Osteoblast (primary cell): Measurements from ENCODE around the gene ADGB. TPM values are rescaled to one million over a fixed set of nuclear protein-coding genes. Genes with fewer than 3 reads are reported as not detected.

Experiments used
- DNase-seq: peaks from one replicate; pipeline ENCODE4 v3.0.0; 2011; ENCODE audit warnings: low spot score, mixed read lengths; ENCODE audit not compliant: insufficient read length; ENCODE audit errors: missing footprints
- H2AFZ ChIP-seq: 2 replicates; pipeline ENCODE4 v1.6.0; 2011; ENCODE audit warnings: mild to moderate bottlenecking, low read length
- H3K27ac ChIP-seq: 2 replicates; pipeline ENCODE4 v1.5.1; 2011; ENCODE audit warnings: mild to moderate bottlenecking, low read depth, low read length, moderate library complexity
- H3K27me3 ChIP-seq: 2 replicates; pipeline ENCODE4 v1.6.0; 2012; ENCODE audit warnings: mild to moderate bottlenecking, control low read depth, inconsistent platforms, low read length, moderate library complexity; ENCODE audit not compliant: insufficient read depth
- H3K36me3 ChIP-seq: 2 replicates; pipeline ENCODE4 v1.5.1; 2011; ENCODE audit warnings: mild to moderate bottlenecking, low read length, control low read depth, moderate library complexity; ENCODE audit not compliant: insufficient read depth
- H3K4me1 ChIP-seq: 2 replicates; pipeline ENCODE4 v1.5.1; 2011; ENCODE audit warnings: mild to moderate bottlenecking, low read length, control low read depth, moderate library complexity; ENCODE audit not compliant: insufficient read depth
- H3K4me2 ChIP-seq: 2 replicates; pipeline ENCODE4 v1.6.0; 2011; ENCODE audit warnings: mild to moderate bottlenecking, low read length; ENCODE audit not compliant: insufficient read depth
- H3K4me3 ChIP-seq: fragments of 200-600 bp; sonication (generic); 3 replicates; pipeline ENCODE4 v1.5.1; 2012; ENCODE audit warnings: mild to moderate bottlenecking, low read length, inconsistent platforms; ENCODE audit not compliant: insufficient read depth
- H3K79me2 ChIP-seq: 2 replicates; pipeline ENCODE4 v1.6.0; 2012; ENCODE audit warnings: mild to moderate bottlenecking, low read length, control low read depth, inconsistent platforms; ENCODE audit not compliant: insufficient read depth
- H3K9me3 ChIP-seq: 2 replicates; pipeline ENCODE4 v1.5.1; 2011; ENCODE audit warnings: low read depth, low read length, control low read depth
- H4K20me1 ChIP-seq: 2 replicates; pipeline ENCODE4 v1.6.0; 2012; ENCODE audit warnings: mild to moderate bottlenecking, low read length, control low read depth; ENCODE audit not compliant: insufficient read depth
- total RNA-seq: library from RNA; depleted of rRNA; stranded (reverse); fragments of >200 nt; gene quantifications from 2 replicates; pipeline ENCODE4 v1.2.3, GENCODE V29; 2012
- TF ChIP-seq, protein P1 (sequence below): IDR thresholded peaks from 2 replicates; pipeline ENCODE4 v1.5.1; 2011; ENCODE audit warnings: mild to moderate bottlenecking, low read depth, low read length, moderate library complexity; ENCODE audit errors: extremely low read depth

ADGB gene
- total RNA-seq, 1 donor: under 0.01 TPM

DNA sequence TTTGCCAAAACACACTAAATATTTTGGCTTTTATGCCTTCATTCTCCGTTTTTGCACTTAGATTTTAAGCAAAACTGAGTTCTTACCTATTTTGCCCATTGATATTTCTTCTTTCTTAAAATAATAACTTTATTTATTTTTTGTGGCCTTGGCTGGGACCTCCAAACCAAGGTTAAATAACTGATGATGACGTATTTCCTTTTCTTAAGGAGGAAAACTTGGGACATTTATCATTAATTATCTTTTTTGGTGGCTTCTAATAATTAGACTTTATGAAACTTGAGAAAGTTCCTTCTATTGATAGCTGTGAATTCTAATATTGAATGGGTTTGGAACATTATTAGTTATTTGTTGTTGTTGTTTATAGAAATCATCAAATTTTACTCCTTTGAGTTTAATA is 154.5 kb downstream of the ADGB start:
- Histone ChIP-seq H3K4me3 (no peak overlapping the region), H3K4me1 (no peaks in the 10 kb centered on the region), H3K27ac (no peak overlapping the region), H2AFZ (no peak overlapping the region), H4K20me1 (no peaks in the 10 kb centered on the region), H3K79me2 (no peaks in the 10 kb centered on the region), H3K27me3 (no peaks in the 10 kb centered on the region), H3K36me3 (no peaks in the 10 kb centered on the region), H3K4me2 (no peak overlapping the region), H3K9me3 (no peaks in the 10 kb centered on the region)
- TF ChIP-seq, protein P1, sequence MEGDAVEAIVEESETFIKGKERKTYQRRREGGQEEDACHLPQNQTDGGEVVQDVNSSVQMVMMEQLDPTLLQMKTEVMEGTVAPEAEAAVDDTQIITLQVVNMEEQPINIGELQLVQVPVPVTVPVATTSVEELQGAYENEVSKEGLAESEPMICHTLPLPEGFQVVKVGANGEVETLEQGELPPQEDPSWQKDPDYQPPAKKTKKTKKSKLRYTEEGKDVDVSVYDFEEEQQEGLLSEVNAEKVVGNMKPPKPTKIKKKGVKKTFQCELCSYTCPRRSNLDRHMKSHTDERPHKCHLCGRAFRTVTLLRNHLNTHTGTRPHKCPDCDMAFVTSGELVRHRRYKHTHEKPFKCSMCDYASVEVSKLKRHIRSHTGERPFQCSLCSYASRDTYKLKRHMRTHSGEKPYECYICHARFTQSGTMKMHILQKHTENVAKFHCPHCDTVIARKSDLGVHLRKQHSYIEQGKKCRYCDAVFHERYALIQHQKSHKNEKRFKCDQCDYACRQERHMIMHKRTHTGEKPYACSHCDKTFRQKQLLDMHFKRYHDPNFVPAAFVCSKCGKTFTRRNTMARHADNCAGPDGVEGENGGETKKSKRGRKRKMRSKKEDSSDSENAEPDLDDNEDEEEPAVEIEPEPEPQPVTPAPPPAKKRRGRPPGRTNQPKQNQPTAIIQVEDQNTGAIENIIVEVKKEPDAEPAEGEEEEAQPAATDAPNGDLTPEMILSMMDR: no peak
- no peak for DNase-seq

DNA sequence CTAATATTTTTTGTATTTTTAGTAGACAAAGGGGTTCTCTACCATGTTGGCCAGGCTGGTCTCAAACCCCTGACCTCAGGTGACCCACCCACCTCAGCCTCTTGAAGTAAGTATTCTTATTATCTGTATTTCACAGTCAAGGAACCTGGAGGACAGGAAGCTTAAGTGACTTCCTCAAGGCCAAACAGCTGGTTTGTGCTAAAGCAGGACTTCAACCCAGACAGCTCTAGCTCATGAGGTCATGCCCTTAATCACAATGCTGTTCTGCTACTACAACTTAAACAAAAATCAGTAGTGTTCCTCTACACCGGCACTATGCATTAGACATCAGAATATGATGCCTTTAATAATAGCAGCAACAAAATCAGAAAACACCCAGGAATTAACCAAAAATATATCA is 168.9 kb downstream of the ADGB start:
- H2AFZ ChIP-seq: no peak overlapping the region
- no peak for DNase-seq

DNA sequence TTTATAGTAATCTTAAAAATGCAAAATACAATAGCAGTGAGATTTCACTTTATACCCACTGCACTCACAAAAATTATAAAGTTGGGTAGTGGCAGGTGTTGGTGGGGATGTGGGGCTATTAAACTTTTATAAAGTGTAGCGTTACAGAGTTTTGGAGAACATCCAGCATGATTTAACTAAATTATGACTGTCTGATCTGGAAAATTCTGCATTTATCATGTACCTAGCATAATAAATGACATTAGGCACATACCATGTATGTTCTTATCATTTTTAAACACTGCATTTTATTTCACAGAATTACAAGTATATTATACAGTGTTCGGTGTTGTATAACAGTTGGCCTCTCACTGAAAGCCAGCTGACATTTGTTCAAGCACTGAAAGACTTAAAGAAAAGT is 169.9 kb downstream of the ADGB start:
- no peak overlapping the region for H3K4me3 ChIP-seq
- H2AFZ ChIP-seq: no peak overlapping the region
- no peaks in the 10 kb centered on the region for H3K79me2 ChIP-seq
- no peaks in the 10 kb centered on the region for H3K27me3 ChIP-seq
- no peaks in the 10 kb centered on the region for H3K4me1 ChIP-seq
- H3K4me2 ChIP-seq: no peak overlapping the region
- no peak for DNase-seq
- no peak overlapping the region for H3K27ac ChIP-seq
- no peaks in the 10 kb centered on the region for H3K36me3 ChIP-seq
- H3K9me3 ChIP-seq: no peaks in the 10 kb centered on the region
- TF ChIP-seq, protein P1: no peak
- H4K20me1 ChIP-seq: no peaks in the 10 kb centered on the region

More for the DNA sequence above, 168.9 kb downstream of the ADGB start:
- H3K27me3 ChIP-seq: no peaks in the 10 kb centered on the region
- H3K4me3 ChIP-seq: no peak overlapping the region
- no peak overlapping the region for H3K27ac ChIP-seq
- H4K20me1 ChIP-seq: no peaks in the 10 kb centered on the region
- H3K4me2 ChIP-seq: no peak overlapping the region
- TF ChIP-seq, protein P1: no peak
- H3K9me3 ChIP-seq: no peaks in the 10 kb centered on the region
- H3K4me1 ChIP-seq: no peaks in the 10 kb centered on the region
- no peaks in the 10 kb centered on the region for H3K79me2 ChIP-seq
- no peaks in the 10 kb centered on the region for H3K36me3 ChIP-seq

DNA sequence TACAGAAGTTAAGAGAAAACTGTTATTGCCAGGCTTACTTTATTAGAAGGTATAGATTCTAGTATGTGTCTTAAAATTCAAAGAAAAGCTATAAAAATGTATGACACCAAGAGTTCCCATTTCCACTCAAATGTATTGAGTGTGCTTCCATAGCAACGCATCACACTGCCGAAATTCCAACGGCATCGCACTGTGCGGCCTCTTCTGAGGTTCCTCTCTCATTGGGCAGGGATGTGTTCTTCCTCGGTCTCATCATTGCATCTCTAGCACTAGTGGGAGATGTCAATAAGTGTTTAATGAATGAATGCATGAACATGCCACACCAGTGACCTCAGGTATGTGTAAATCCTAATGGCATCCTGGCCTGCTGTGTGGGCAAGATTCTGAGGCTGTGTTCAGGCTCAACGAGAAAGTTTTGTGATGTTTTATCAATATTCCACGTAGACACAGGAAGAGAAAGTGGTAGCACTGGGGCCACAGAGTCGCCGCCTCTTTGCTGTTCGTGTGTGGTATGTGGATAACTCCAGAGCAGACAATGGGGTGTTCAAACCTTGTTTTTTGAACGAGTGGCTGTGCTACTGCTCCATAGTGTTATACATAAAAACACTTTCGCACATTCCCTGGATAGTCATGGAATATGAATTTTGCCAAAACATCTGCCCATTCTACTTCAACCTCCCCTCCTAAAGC is 171.6 kb downstream of the ADGB start:
- TF ChIP-seq, protein P1: no peak
- no peaks in the 10 kb centered on the region for H3K9me3 ChIP-seq
- H3K4me2 ChIP-seq: no peak overlapping the region
- no peak overlapping the region for H3K4me3 ChIP-seq
- DNase-seq: no peak
- no peak overlapping the region for H2AFZ ChIP-seq
- H3K36me3 ChIP-seq: no peaks in the 10 kb centered on the region
- no peaks in the 10 kb centered on the region for H3K27me3 ChIP-seq
- H3K79me2 ChIP-seq: no peaks in the 10 kb centered on the region
- H4K20me1 ChIP-seq: no peaks in the 10 kb centered on the region
- H3K4me1 ChIP-seq: no peaks in the 10 kb centered on the region
- no peak overlapping the region for H3K27ac ChIP-seq
